Effector memory CD4-positive, alpha-beta T cell (primary cell): ENCODE data around the gene PNLIPRP2.

Experiments used
- DNase-seq, 3 donors: peaks; one replicate each; pipeline ENCODE4 v3.0.0-alpha.2; 2020
- H3K27ac ChIP-seq: 2 replicates; pipeline ENCODE4 v1.7.0; 2013; ENCODE audit warnings: mild to moderate bottlenecking, low read length, moderate library complexity; ENCODE audit not compliant: insufficient read depth, poor library complexity, severe bottlenecking
- H3K27me3 ChIP-seq: replicated peaks from 2 replicates; pipeline ENCODE4 v1.7.0; 2013; ENCODE audit warnings: mild to moderate bottlenecking, low read length; ENCODE audit not compliant: insufficient read depth, control insufficient read depth, poor library complexity, severe bottlenecking
- H3K36me3 ChIP-seq: 2 replicates; pipeline ENCODE4 v1.7.0; 2013; ENCODE audit warnings: mild to moderate bottlenecking, low read length, moderate library complexity; ENCODE audit not compliant: control insufficient read depth, insufficient read depth
- H3K4me1 ChIP-seq: 2 replicates; pipeline ENCODE4 v1.7.0; 2013; ENCODE audit warnings: low read length, mild to moderate bottlenecking; ENCODE audit not compliant: control insufficient read depth, insufficient read depth, poor library complexity, severe bottlenecking
- H3K4me3 ChIP-seq: 2 replicates; pipeline ENCODE4 v1.7.0; 2013; ENCODE audit warnings: low read length, low read depth, mild to moderate bottlenecking; ENCODE audit not compliant: insufficient read depth, poor library complexity, severe bottlenecking
- H3K9me3 ChIP-seq: 2 replicates; pipeline ENCODE4 v1.7.0; 2013; ENCODE audit warnings: mild to moderate bottlenecking, low read length, moderate library complexity; ENCODE audit not compliant: control insufficient read depth

Gene PNLIPRP2

GRCh38 chr10:116667484-116667883, 46.7 kb downstream of the PNLIPRP2 start:
- no peak overlapping the region for H3K4me3 ChIP-seq
- no peak overlapping the region for H3K27ac ChIP-seq
- peaks cover 2% of the 10 kb centered on the region for H3K27me3 ChIP-seq
- H3K36me3 ChIP-seq, result no peaks in the 10 kb centered on the region
- H3K4me1 ChIP-seq, result no peaks in the 10 kb centered on the region
- DNase-seq, result no peak
- H3K9me3 ChIP-seq, result no peaks in the 10 kb centered on the region

- no peaks in the 10 kb centered on the region for H3K36me3 ChIP-seq
- peaks cover 2% of the 10 kb centered on the region for H3K27me3 ChIP-seq
- H3K4me1 ChIP-seq, result no peaks in the 10 kb centered on the region
- no peaks in the 10 kb centered on the region for H3K9me3 ChIP-seq
- no peak overlapping the region for H3K27ac ChIP-seq
- no peak for DNase-seq
- H3K4me3 ChIP-seq, result no peak overlapping the region
Observed at GRCh38 chr10:116668018-116668417, 47.3 kb downstream of the PNLIPRP2 start.

- Histone ChIP-seq H3K36me3 (no peaks in the 10 kb centered on the region), H3K4me1 (no peaks in the 10 kb centered on the region), H3K27me3 (peaks cover 2% of the 10 kb centered on the region), H3K27ac (no peak overlapping the region), H3K9me3 (no peaks in the 10 kb centered on the region), H3K4me3 (no peak overlapping the region)
- DNase-seq, result no peak
Observed at GRCh38 chr10:116668446-116668845, 47.7 kb downstream of the PNLIPRP2 start.

GRCh38 chr10:116669080-116669479, 48.3 kb downstream of the PNLIPRP2 start:
- Histone ChIP-seq H3K27me3 (peaks cover 2% of the 10 kb centered on the region), H3K4me3 (no peak overlapping the region), H3K9me3 (no peaks in the 10 kb centered on the region), H3K36me3 (no peaks in the 10 kb centered on the region), H3K27ac (no peak overlapping the region), H3K4me1 (no peaks in the 10 kb centered on the region)
- no peak for DNase-seq

GRCh38 chr10:116669832-116670644, 49.3 kb downstream of the PNLIPRP2 start:
- Histone ChIP-seq H3K27me3 (peaks cover 2% of the 10 kb centered on the region), H3K4me1 (no peaks in the 10 kb centered on the region), H3K27ac (no peak overlapping the region), H3K4me3 (no peak overlapping the region), H3K36me3 (no peaks in the 10 kb centered on the region), H3K9me3 (no peaks in the 10 kb centered on the region)
- DNase-seq, result no peak

GRCh38 chr10:116670706-116671105, 50.0 kb downstream of the PNLIPRP2 start:
- Histone ChIP-seq H3K4me1 (no peaks in the 10 kb centered on the region), H3K27ac (no peak overlapping the region), H3K36me3 (no peaks in the 10 kb centered on the region), H3K27me3 (peaks cover 2% of the 10 kb centered on the region), H3K9me3 (no peaks in the 10 kb centered on the region), H3K4me3 (no peak overlapping the region)
- DNase-seq, result no peak

GRCh38 chr10:116671274-116671926, 50.6 kb downstream of the PNLIPRP2 start:
- Histone ChIP-seq H3K36me3 (no peaks in the 10 kb centered on the region), H3K27me3 (peaks cover 2% of the 10 kb centered on the region), H3K4me1 (no peaks in the 10 kb centered on the region), H3K9me3 (no peaks in the 10 kb centered on the region), H3K4me3 (no peak overlapping the region), H3K27ac (no peak overlapping the region)
- DNase-seq, result no peak

- Histone ChIP-seq H3K36me3 (no peaks in the 10 kb centered on the region), H3K4me3 (no peak overlapping the region), H3K27me3 (peaks cover 2% of the 10 kb centered on the region), H3K9me3 (no peaks in the 10 kb centered on the region), H3K4me1 (no peaks in the 10 kb centered on the region), H3K27ac (no peak overlapping the region)
- DNase-seq, result no peak
Observed at GRCh38 chr10:116672891-116673290, 52.1 kb downstream of the PNLIPRP2 start.

- H3K4me1 ChIP-seq, result no peaks in the 10 kb centered on the region
- H3K27ac ChIP-seq, result no peak overlapping the region
- H3K36me3 ChIP-seq, result no peaks in the 10 kb centered on the region
- no peaks in the 10 kb centered on the region for H3K9me3 ChIP-seq
- DNase-seq, result no peak
- H3K4me3 ChIP-seq, result no peak overlapping the region
- peaks cover 2% of the 10 kb centered on the region for H3K27me3 ChIP-seq
Observed at GRCh38 chr10:116673866-116674265, 53.1 kb downstream of the PNLIPRP2 start.

- Histone ChIP-seq H3K9me3 (no peaks in the 10 kb centered on the region), H3K27me3 (no peaks in the 10 kb centered on the region), H3K4me1 (no peaks in the 10 kb centered on the region), H3K27ac (no peak overlapping the region), H3K4me3 (no peak overlapping the region), H3K36me3 (no peaks in the 10 kb centered on the region)
- no peak for DNase-seq
Observed at GRCh38 chr10:116674901-116675423, 54.2 kb downstream of the PNLIPRP2 start.
